HL-60 (cell line): ENCODE measurements around the gene SLC45A2.

Experiments used
- GABPA ChIP-seq: IDR thresholded peaks from 2 replicates; pipeline ENCODE4 v1.6.1; 2012; ENCODE audit warnings: low read depth
- POLR2AphosphoS5 ChIP-seq: IDR thresholded peaks from 2 replicates; pipeline ENCODE4 v1.6.1; 2012; ENCODE audit warnings: low read depth
- SPI1 ChIP-seq: IDR thresholded peaks from 2 replicates; pipeline ENCODE4 v1.6.1; 2012; ENCODE audit warnings: low read depth, mild to moderate bottlenecking, borderline replicate concordance
- TF ChIP-seq, protein P1 (sequence below): IDR thresholded peaks from one replicate; pipeline ENCODE4 v1.5.1; 2011; ENCODE audit warnings: low read length, control low read depth, inconsistent platforms; ENCODE audit not compliant: insufficient read depth
- TF ChIP-seq, protein P2 (sequence below): IDR thresholded peaks from 2 replicates; pipeline ENCODE4 v1.6.1; 2012; ENCODE audit warnings: low read depth; ENCODE audit not compliant: insufficient replicate concordance

DNA sequence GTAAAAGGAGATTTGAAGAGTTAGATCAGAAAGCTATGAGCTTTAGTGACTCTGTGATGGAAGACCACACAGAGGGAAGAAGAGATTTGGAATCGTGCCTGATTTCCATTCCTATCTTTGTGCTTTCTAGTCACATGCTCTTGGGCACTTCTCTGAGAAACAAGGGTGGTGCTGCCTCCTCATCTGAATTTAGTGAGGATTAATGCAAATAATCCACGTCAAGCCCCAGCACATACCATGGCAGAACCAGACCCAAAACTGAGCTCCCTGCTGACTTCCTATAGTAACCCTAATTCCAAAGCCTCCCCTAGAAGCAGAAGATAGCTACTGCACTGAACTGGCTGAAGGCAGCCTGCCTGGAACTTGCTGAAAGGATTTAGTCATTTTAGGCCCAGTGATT, 17.7 kb downstream of the SLC45A2 start:
- TF ChIP-seq POLR2AphosphoS5 (no peak), GABPA (no peak), SPI1 (no peak)
- TF ChIP-seq, protein P1, sequence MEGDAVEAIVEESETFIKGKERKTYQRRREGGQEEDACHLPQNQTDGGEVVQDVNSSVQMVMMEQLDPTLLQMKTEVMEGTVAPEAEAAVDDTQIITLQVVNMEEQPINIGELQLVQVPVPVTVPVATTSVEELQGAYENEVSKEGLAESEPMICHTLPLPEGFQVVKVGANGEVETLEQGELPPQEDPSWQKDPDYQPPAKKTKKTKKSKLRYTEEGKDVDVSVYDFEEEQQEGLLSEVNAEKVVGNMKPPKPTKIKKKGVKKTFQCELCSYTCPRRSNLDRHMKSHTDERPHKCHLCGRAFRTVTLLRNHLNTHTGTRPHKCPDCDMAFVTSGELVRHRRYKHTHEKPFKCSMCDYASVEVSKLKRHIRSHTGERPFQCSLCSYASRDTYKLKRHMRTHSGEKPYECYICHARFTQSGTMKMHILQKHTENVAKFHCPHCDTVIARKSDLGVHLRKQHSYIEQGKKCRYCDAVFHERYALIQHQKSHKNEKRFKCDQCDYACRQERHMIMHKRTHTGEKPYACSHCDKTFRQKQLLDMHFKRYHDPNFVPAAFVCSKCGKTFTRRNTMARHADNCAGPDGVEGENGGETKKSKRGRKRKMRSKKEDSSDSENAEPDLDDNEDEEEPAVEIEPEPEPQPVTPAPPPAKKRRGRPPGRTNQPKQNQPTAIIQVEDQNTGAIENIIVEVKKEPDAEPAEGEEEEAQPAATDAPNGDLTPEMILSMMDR: no peak
- TF ChIP-seq, protein P2, sequence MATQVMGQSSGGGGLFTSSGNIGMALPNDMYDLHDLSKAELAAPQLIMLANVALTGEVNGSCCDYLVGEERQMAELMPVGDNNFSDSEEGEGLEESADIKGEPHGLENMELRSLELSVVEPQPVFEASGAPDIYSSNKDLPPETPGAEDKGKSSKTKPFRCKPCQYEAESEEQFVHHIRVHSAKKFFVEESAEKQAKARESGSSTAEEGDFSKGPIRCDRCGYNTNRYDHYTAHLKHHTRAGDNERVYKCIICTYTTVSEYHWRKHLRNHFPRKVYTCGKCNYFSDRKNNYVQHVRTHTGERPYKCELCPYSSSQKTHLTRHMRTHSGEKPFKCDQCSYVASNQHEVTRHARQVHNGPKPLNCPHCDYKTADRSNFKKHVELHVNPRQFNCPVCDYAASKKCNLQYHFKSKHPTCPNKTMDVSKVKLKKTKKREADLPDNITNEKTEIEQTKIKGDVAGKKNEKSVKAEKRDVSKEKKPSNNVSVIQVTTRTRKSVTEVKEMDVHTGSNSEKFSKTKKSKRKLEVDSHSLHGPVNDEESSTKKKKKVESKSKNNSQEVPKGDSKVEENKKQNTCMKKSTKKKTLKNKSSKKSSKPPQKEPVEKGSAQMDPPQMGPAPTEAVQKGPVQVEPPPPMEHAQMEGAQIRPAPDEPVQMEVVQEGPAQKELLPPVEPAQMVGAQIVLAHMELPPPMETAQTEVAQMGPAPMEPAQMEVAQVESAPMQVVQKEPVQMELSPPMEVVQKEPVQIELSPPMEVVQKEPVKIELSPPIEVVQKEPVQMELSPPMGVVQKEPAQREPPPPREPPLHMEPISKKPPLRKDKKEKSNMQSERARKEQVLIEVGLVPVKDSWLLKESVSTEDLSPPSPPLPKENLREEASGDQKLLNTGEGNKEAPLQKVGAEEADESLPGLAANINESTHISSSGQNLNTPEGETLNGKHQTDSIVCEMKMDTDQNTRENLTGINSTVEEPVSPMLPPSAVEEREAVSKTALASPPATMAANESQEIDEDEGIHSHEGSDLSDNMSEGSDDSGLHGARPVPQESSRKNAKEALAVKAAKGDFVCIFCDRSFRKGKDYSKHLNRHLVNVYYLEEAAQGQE: no peak
